ENCODE measurements around the gene RETREG2.
"Not testable (repeated sequence)": the region's sequence is repeated elsewhere in the genome, so short reads cannot be mapped to it uniquely, and the experiment has no call there.

GRCh38 chr2:219201331-219201730, 23.3 kb downstream of the RETREG2 start:
- not testable (repeated sequence) for TF ChIP-seq POLR2A, CTCF (IDR thresholded peaks at IDR 0.05)
